ENCODE results near the gene TMEM138.

DNA sequence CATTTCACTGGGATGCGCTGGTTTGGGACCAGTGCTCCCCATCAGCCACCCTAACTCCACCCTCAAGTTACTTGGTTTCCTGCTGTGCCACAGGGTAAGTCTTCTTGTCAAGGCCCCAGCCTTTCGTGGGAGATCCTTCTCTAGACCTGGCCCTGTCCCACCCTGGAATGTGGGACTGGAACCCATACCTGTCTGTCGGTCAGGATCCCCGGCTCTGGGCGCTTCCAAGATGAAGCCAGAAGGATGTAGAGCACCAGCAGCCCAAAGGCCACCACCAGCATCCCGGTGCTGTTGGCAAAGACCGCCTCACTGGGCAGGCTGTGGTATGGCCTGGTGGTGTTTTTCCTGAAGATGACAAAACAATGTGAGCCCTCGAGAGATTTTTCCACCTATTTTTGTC is 11.4 kb upstream of the TMEM138 start:
- TF ChIP-seq BHLHE40 (IDR thresholded peaks at IDR 0.05; ENCODE audit: borderline replicate concordance), result no peak
- no peak for TF ChIP-seq CTBP1 (IDR thresholded peaks at IDR 0.05; ENCODE audit: borderline replicate concordance)
- no peak for TF ChIP-seq HDGF (IDR thresholded peaks at IDR 0.05; ENCODE audit: borderline replicate concordance)
- no peak for TF ChIP-seq NFRKB (IDR thresholded peaks at IDR 0.05)
- TF ChIP-seq SUZ12 (IDR thresholded peaks at IDR 0.05), result no peak
